MM.1S (cell line): ENCODE results near the gene KCNMB2.

Source experiments
- CTCF ChIP-seq: fragments of 300-600 bp; sonication (generic); IDR thresholded peaks from 2 replicates; pipeline ENCODE4 v1.5.1; 2016; ENCODE audit warnings: antibody characterized with exemption, low read length, mixed read lengths
- EZH2 ChIP-seq: fragments of 300-600 bp; sonication (generic); optimal IDR thresholded peaks from 2 replicates; pipeline ENCODE3; 2017; ENCODE audit warnings: low read depth, mild to moderate bottlenecking, antibody characterized with exemption, low read length, mixed read lengths
- EZH2phosphoT487 ChIP-seq: fragments of 300-600 bp; sonication (generic); IDR thresholded peaks from 2 replicates; pipeline ENCODE4 v1.6.1; 2018; ENCODE audit warnings: antibody characterized with exemption, low read length

GRCh38 chr3:178771511-178771910, 235.3 kb downstream of the KCNMB2 start:
- TF ChIP-seq CTCF, result no peak
- no peak for TF ChIP-seq EZH2phosphoT487
- no peak for TF ChIP-seq EZH2
